HCT116 (cell line): Measurements from ENCODE around the gene MEGF6. TPM values are rescaled to one million over a fixed set of nuclear protein-coding genes. Genes with fewer than 3 reads are reported as not detected.

Experiments used
- ATAC-seq: fragments of 200-7000 bp; cut with Tn5 transposase; 2 replicates; pipeline ENCODE4 v1.9.1; 2020; ENCODE audit warnings: mild to moderate bottlenecking, moderate library complexity
- BruUV-seq: library from RNA; stranded (reverse); fragments of 400-500 nt; replicated peaks from 2 replicates; lab custom pipeline; 2021; lab: Mats Ljungman, UMichigan
- CTCF ChIA-PET: fragments of 300-600 bp; sonication (Branson Sonifier 250); formaldehyde crosslinking; loops from one replicate; lab custom pipeline; 2021; ENCODE audit warnings: antibody characterized with exemption; lab: Charles Lee
- POLR2A ChIA-PET: fragments of 300-600, 350-600 bp; sonication (Branson Sonifier 250); formaldehyde crosslinking; loops from one replicate; lab custom pipeline; 2021; ENCODE audit warnings: antibody characterized with exemption; lab: Charles Lee
- RAD21 ChIA-PET, 2 experiments: fragments of 300-600 bp; sonication (Branson Sonifier 250); formaldehyde crosslinking; loops; one replicate each; lab custom pipeline; 2023; ENCODE audit warnings: low total read pairs in 2 of 2; ENCODE audit not compliant: uncharacterized antibody in 2 of 2, unreplicated experiment in 2 of 2, low non-redundant PET in 1 of 2; lab: Charles Lee
- DNase-seq: peaks from one replicate; pipeline ENCODE4 v3.0.0-alpha.2; 2010; ENCODE audit warnings: low read depth, low spot score
- H2AFZ ChIP-seq: fragments of 200-600 bp; shearing (Covaris generic), sonication (generic); 2 replicates; pipeline ENCODE4 v1.6.1; 2017; ENCODE audit warnings: low read depth, mixed run types, mixed read lengths, antibody characterized with exemption, low read length; ENCODE audit not compliant: poor library complexity, severe bottlenecking
- H3K27ac ChIP-seq: 2 replicates; pipeline ENCODE4 v1.5.1; 2012; ENCODE audit warnings: low read depth, low read length
- H3K27me3 ChIP-seq: fragments of 200-600 bp; sonication (generic); 2 replicates; pipeline ENCODE4 v1.6.1; 2016; ENCODE audit warnings: mixed run types, low read length, mixed read lengths; ENCODE audit not compliant: insufficient read depth
- H3K36me3 ChIP-seq, 2 experiments: fragments of 200-500 bp in 1 of 2; fragments of 200-600 bp in 1 of 2; sonication (Bioruptor generic) in 1 of 2; sonication (generic) in 1 of 2; 2 replicates each; pipeline versions ENCODE4 v1.5.1 to v1.6.1; 2014 to 2016; ENCODE audit warnings: low read length in 2 of 2, inconsistent platforms in 1 of 2, mixed read lengths in 1 of 2, mixed run types in 1 of 2; ENCODE audit not compliant: insufficient read depth in 2 of 2, control insufficient read depth in 1 of 2
- H3K4me1 ChIP-seq, 2 experiments: fragments of 200-600 bp in 1 of 2; sonication (generic) in 1 of 2; 2 replicates each; pipeline versions ENCODE4 v1.5.1 to v1.6.1; 2012 to 2017; ENCODE audit warnings: low read length in 2 of 2, inconsistent platforms in 1 of 2, mild to moderate bottlenecking in 1 of 2, mixed read lengths in 1 of 2, mixed run types in 1 of 2, moderate library complexity in 1 of 2; ENCODE audit not compliant: insufficient read depth in 2 of 2, control insufficient read depth in 1 of 2
- H3K4me2 ChIP-seq: fragments of 200-600 bp; sonication (generic); 2 replicates; pipeline ENCODE4 v1.6.1; 2017; ENCODE audit warnings: mixed run types, low read length, mixed read lengths
- H3K4me3 ChIP-seq, 2 experiments: fragments of 200-600 bp in 1 of 2; sonication (generic) in 1 of 2; replicated peaks in 1 of 2; 2 replicates each; pipeline ENCODE4 v1.5.1; 2011 to 2016; ENCODE audit warnings: low read length in 2 of 2, control low read depth in 1 of 2, low read depth in 1 of 2, mild to moderate bottlenecking in 1 of 2, mixed read lengths in 1 of 2, mixed run types in 1 of 2
- H3K79me2 ChIP-seq: fragments of 200-600 bp; sonication (generic); 2 replicates; pipeline ENCODE4 v1.6.1; 2017; ENCODE audit warnings: mild to moderate bottlenecking, mixed run types, low read length, moderate library complexity, mixed read lengths; ENCODE audit not compliant: insufficient read depth
- H3K9ac ChIP-seq: fragments of 200-600 bp; sonication (generic); 2 replicates; pipeline ENCODE4 v1.6.1; 2016; ENCODE audit warnings: low read length, mixed read lengths
- H3K9me2 ChIP-seq: fragments of 200-600 bp; sonication (generic), shearing (Covaris generic); 2 replicates; pipeline ENCODE4 v1.6.1; 2017; ENCODE audit warnings: mixed run types, mild to moderate bottlenecking, moderate library complexity; ENCODE audit not compliant: insufficient read depth
- H3K9me3 ChIP-seq, 2 experiments: fragments of 200-500 bp in 1 of 2; fragments of 200-600 bp in 1 of 2; sonication (Bioruptor generic) in 1 of 2; sonication (generic) in 1 of 2; 2 replicates each; pipeline ENCODE4 v1.6.1; 2014 to 2017; ENCODE audit warnings: low read length in 2 of 2, mixed read lengths in 2 of 2, inconsistent platforms in 1 of 2, low read depth in 1 of 2, mild to moderate bottlenecking in 1 of 2, mixed run types in 1 of 2, moderate library complexity in 1 of 2; ENCODE audit not compliant: control insufficient read depth in 1 of 2, insufficient read depth in 1 of 2
- H4K20me1 ChIP-seq: fragments of 200-600 bp; sonication (generic), shearing (Covaris generic); 2 replicates; pipeline ENCODE4 v1.6.1; 2017; ENCODE audit warnings: mixed run types, mild to moderate bottlenecking, moderate library complexity; ENCODE audit not compliant: insufficient read depth
- EZH2phosphoT487 ChIP-seq: fragments of 200-600 bp; IDR thresholded peaks from 2 replicates; pipeline ENCODE4 v1.6.1; 2018; ENCODE audit warnings: antibody characterized with exemption, borderline replicate concordance
- FOSL1 ChIP-seq: IDR thresholded peaks from 2 replicates; pipeline ENCODE4 v1.6.1; 2012; ENCODE audit warnings: low read depth
- JUND ChIP-seq: IDR thresholded peaks from 2 replicates; pipeline ENCODE4 v1.6.1; 2012
- POLR2A ChIP-seq: IDR thresholded peaks from 2 replicates; pipeline ENCODE4 v1.7.0; 2011; ENCODE audit warnings: borderline replicate concordance; ENCODE audit not compliant: insufficient read depth, insufficient read length; ENCODE audit errors: extremely low read depth
- POLR2AphosphoS5 ChIP-seq: IDR thresholded peaks from 2 replicates; pipeline ENCODE4 v1.6.1; 2011; ENCODE audit warnings: mild to moderate bottlenecking, low read depth, low read length, moderate library complexity
- REST ChIP-seq: IDR thresholded peaks from 2 replicates; pipeline ENCODE4 v1.6.1; 2012; ENCODE audit warnings: low read depth
- TCF7L2 ChIP-seq: IDR thresholded peaks from 2 replicates; pipeline ENCODE4 v1.7.0; 2011; ENCODE audit warnings: borderline replicate concordance, inconsistent platforms; ENCODE audit not compliant: insufficient read depth, insufficient read length; ENCODE audit errors: extremely low read depth
- intact Hi-C: fragments of 100-400 bp; cut with micrococcal nuclease; formaldehyde crosslinking; loops from 2 replicates; pipeline ENCODE4 v1.10.0; 2022
- total RNA-seq: library from RNA; stranded (reverse); gene quantifications from one replicate; pipeline ENCODE4 v1.2.1, GENCODE V29; 2021; ENCODE audit not compliant: unreplicated experiment

Gene MEGF6
- total RNA-seq, 1 experiment from 2014 or later, result 47.6 TPM

GRCh38 chr1:3485016-3485415, 126.3 kb downstream of the MEGF6 start:
- Histone ChIP-seq H2AFZ (no peak overlapping the region), H3K27ac (no peak overlapping the region), H3K27me3 (no peaks in the 10 kb centered on the region), H3K36me3 (no peaks in the 10 kb centered on the region), H3K9me2 (no peaks in the 10 kb centered on the region), H4K20me1 (no peaks in the 10 kb centered on the region), H3K79me2 (no peaks in the 10 kb centered on the region), H3K9me3 (peaks cover 0 to 9% of the 10 kb centered on the region in 2 experiments; a peak in 1 of 4 replicates), H3K4me1 (peaks cover 12 to 29% of the 10 kb centered on the region in 2 experiments; a peak in 3 of 4 replicates), H3K9ac (no peak overlapping the region), H3K4me2 (no peak overlapping the region), H3K4me3 (no peak overlapping the region)
- ATAC-seq (no peak), DNase-seq (no peak)
- no TSS peak for BruUV-seq
- TF ChIP-seq FOSL1, result no peak
- no peak for TF ChIP-seq TCF7L2
- no peak for TF ChIP-seq POLR2A
- no peak for TF ChIP-seq REST
- no peak for TF ChIP-seq EZH2phosphoT487
- no peak for TF ChIP-seq JUND
- no peak for TF ChIP-seq POLR2AphosphoS5
- POLR2A ChIA-PET, result no interaction called here
- intact Hi-C loops, result no loop called here
- CTCF ChIA-PET, result interaction anchor here (0.6 to 2.1 kb wide), 4 partner anchors 32 to 134 kb away, joined by 3 to 11 read pairs (median 6); no protein-coding TSS in a partner anchor
- RAD21 ChIA-PET, result interaction anchor here in 1 of 2 experiments (1.0 kb wide), 1 partner anchor 134 kb away, joined by 3 read pairs; no protein-coding TSS in a partner anchor
